Measurements from ENCODE around the gene CD81. TPM values are rescaled to one million over a fixed set of nuclear protein-coding genes. Genes with fewer than 3 reads are reported as not detected.

Gene CD81
- total and polyA plus RNA-seq, 9 of the 15 experiments (the other 6 are each of a cell fraction or from before 2014, with no cell fraction given): 2.4 to 189 (median 61.7) TPM

- in situ Hi-C loops (cut with MboI): no loop called here
- no peak overlapping the region for H3K4me3 ChIP-seq
- no peaks in the 10 kb centered on the region for H3K9me3 ChIP-seq (replicated peaks; ENCODE audit: control insufficient read depth, insufficient read depth, low read depth, low read length)
- DNase-seq (ENCODE audit: extremely low read depth in 1 of 4, low spot score in 3 of 4) (no peak), FAIRE-seq (no peak), ATAC-seq (no peak)
- no TSS peak for BruUV-seq (replicated peaks)
- no peaks in the 10 kb centered on the region for H4K20me1 ChIP-seq (replicated peaks; ENCODE audit: control insufficient read depth, insufficient read depth, low read length)
- peaks cover 5 to 39% of the 10 kb centered on the region in 2 experiments; a peak in 3 of 5 replicates for H3K27me3 ChIP-seq (ENCODE audit: control insufficient read depth in 2 of 2, insufficient read depth in 2 of 2, low read length in 2 of 2)
- 2% methylated on average over 9 of the region's 9 CpGs for WGBS (ENCODE audit: insufficient coverage, low coverage, missing lambda C conversion rate)
- H3K9ac ChIP-seq (ENCODE audit: insufficient read depth in 1 of 2, low read depth in 2 of 2, low read length in 2 of 2): no peak overlapping the region
- intact Hi-C loops (cut with micrococcal nuclease): no loop called here
- no peaks in the 10 kb centered on the region for H3K36me3 ChIP-seq (ENCODE audit: control insufficient read depth, insufficient read depth, low read length)
- H3K27ac ChIP-seq (ENCODE audit: extremely low read depth, low read depth, low read length): no peak overlapping the region
- ChIA-PET POLR2A (no interaction called here), CTCF (ENCODE audit: low intra/inter-chr PET ratio) (no interaction called here)
- H3K9me1 ChIP-seq (ENCODE audit: control insufficient read depth, insufficient read depth, low read length): no peaks in the 10 kb centered on the region
- no peaks in the 10 kb centered on the region for H3K4me1 ChIP-seq (replicated peaks in 1 of 2; ENCODE audit: control insufficient read depth in 2 of 2, insufficient read depth in 2 of 2, low read length in 2 of 2)
- H2AFZ ChIP-seq (ENCODE audit: low read depth, low read length): no peak overlapping the region
- no peaks in the 10 kb centered on the region for H3K79me2 ChIP-seq (ENCODE audit: control insufficient read depth, insufficient read depth, low read length)
- no peak overlapping the region for H3K4me2 ChIP-seq (ENCODE audit: insufficient read depth, low read length)
- TF ChIP-seq RUNX1 (IDR thresholded peaks at IDR 0.05; ENCODE audit: low read depth): no peak
- no peak for TF ChIP-seq ZNF280A (IDR thresholded peaks at IDR 0.05; ENCODE audit: low read depth, partially characterized antibody)
- TF ChIP-seq ZBTB40 (IDR thresholded peaks at IDR 0.05): no peak
- no peak for TF ChIP-seq ZBTB40 (CRISPR knock-in tag; IDR thresholded peaks at IDR 0.05)
- no peak for TF ChIP-seq ZNF184 (CRISPR knock-in tag; IDR thresholded peaks at IDR 0.05)
- no peak for TF ChIP-seq SNAPC5 (CRISPR knock-in tag; IDR thresholded peaks at IDR 0.05)
- no peak for TF ChIP-seq RFX7 (CRISPR knock-in tag; IDR thresholded peaks at IDR 0.05)
Measured at GRCh38 chr11:2347308-2347830, 29.7 kb upstream of the CD81 start.
